ENCODE results near the gene TPX2. TPM values are rescaled to one million over a fixed set of nuclear protein-coding genes. Genes with fewer than 3 reads are reported as not detected.
A peak's percentile ranks its signal among the peaks of the same experiment; 100 is the strongest.

The TPX2 gene
- polyA plus RNA-seq, 2 of the 4 experiments (the other 2 are of a cell fraction), result 92.9 TPM

DNA sequence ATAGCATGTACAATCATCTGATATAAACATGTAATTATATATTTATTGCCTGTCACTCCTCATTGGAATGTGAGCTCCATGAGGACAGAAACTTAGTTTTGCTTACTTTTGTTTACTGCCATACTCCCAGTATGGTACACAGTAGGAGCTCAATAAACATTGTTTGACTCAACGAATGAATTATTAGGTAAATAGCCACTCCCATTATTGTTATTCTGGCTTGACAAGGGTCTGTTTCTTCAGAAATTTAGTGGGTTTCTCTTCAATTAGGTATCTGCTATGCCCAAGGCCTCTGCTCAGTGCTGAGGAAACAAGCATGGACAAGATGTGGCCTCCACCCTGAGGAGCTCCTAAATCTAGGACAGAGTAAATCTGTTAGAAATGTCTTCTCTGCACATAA, 22.7 kb upstream of the TPX2 start:
- peaks cover 80% of the 10 kb centered on the region for H3K4me1 ChIP-seq
- H3K27ac ChIP-seq, result peak overlapping the region; percentile 95 to 96
- peak overlapping the region; percentile 68; the same call in 2 of the 3 replicates for H3K4me3 ChIP-seq
- POLR2A ChIA-PET, result interaction anchor here (1.8 to 5.4 kb wide), 2 partner anchors 11 to 21 kb away, joined by 6 to 30 read pairs; no protein-coding TSS in a partner anchor
- ATAC-seq (no peak), DNase-seq (ENCODE audit: low read depth in 1 of 2, low spot score in 1 of 2) (no peak), FAIRE-seq (no peak)
- WGBS (ENCODE audit: missing lambda C conversion rate), result 5% methylated on average over 1 of the region's 1 CpG
- no peak for TF ChIP-seq SMC3 (IDR thresholded peaks at IDR 0.05)
- no peak for TF ChIP-seq MAZ (IDR thresholded peaks at IDR 0.05; ENCODE audit: borderline replicate concordance, low read depth, low read length)
- TF ChIP-seq, protein P1, sequence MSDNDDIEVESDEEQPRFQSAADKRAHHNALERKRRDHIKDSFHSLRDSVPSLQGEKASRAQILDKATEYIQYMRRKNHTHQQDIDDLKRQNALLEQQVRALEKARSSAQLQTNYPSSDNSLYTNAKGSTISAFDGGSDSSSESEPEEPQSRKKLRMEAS (IDR thresholded peaks at IDR 0.05), result no peak
- peak in 1 of 2 experiments; percentile 41; a peak in 1 of 5 replicates for TF ChIP-seq JUN (IDR thresholded peaks at IDR 0.05)
- TF ChIP-seq POLR2AphosphoS2 (conservative IDR thresholded peaks at IDR 0.05; ENCODE audit: low read length), result no peak
- TF ChIP-seq NPAS2 (CRISPR knock-in tag; IDR thresholded peaks at IDR 0.05; ENCODE audit: borderline replicate concordance), result no peak
- TF ChIP-seq CHD2 (IDR thresholded peaks at IDR 0.05; ENCODE audit: low read length, partially characterized antibody), result no peak
- TF ChIP-seq HOXB13 (CRISPR knock-in tag; IDR thresholded peaks at IDR 0.05; ENCODE audit: low read depth), result 0 out of 2 replicates have a peak, but pooled peaks have one; percentile 27
- 0 out of 2 replicates have a peak, but pooled peaks have one; percentile 36 for TF ChIP-seq EHF (CRISPR knock-in tag; IDR thresholded peaks at IDR 0.05)
- no peak for TF ChIP-seq EP300 (IDR thresholded peaks at IDR 0.05)
- TF ChIP-seq, protein P2, sequence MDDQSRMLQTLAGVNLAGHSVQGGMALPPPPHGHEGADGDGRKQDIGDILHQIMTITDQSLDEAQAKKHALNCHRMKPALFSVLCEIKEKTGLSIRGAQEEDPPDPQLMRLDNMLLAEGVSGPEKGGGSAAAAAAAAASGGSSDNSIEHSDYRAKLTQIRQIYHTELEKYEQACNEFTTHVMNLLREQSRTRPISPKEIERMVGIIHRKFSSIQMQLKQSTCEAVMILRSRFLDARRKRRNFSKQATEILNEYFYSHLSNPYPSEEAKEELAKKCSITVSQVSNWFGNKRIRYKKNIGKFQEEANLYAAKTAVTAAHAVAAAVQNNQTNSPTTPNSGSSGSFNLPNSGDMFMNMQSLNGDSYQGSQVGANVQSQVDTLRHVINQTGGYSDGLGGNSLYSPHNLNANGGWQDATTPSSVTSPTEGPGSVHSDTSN (IDR thresholded peaks at IDR 0.05), result no peak
- no peak for TF ChIP-seq RAD21 (conservative IDR thresholded peaks at IDR 0.05 in 1 of 2, IDR thresholded peaks at IDR 0.05 in 1 of 2)
- TF ChIP-seq, protein P3, sequence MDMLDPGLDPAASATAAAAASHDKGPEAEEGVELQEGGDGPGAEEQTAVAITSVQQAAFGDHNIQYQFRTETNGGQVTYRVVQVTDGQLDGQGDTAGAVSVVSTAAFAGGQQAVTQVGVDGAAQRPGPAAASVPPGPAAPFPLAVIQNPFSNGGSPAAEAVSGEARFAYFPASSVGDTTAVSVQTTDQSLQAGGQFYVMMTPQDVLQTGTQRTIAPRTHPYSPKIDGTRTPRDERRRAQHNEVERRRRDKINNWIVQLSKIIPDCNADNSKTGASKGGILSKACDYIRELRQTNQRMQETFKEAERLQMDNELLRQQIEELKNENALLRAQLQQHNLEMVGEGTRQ (IDR thresholded peaks at IDR 0.05), result no peak
- TF ChIP-seq BHLHE40 (IDR thresholded peaks at IDR 0.05; ENCODE audit: low read depth, low read length), result no peak
- TF ChIP-seq FOXS1 (CRISPR knock-in tag; IDR thresholded peaks at IDR 0.05), result no peak
- no peak for TF ChIP-seq MYC (IDR thresholded peaks at IDR 0.05; ENCODE audit: borderline replicate concordance, low read length)
- no peak for TF ChIP-seq RNF2 (IDR thresholded peaks at IDR 0.05; ENCODE audit: borderline replicate concordance, low read depth)
- TF ChIP-seq CEBPB (IDR thresholded peaks at IDR 0.05), result no peak
- no peak for TF ChIP-seq ZFP36 (IDR thresholded peaks at IDR 0.05; ENCODE audit: borderline replicate concordance, partially characterized antibody)
- TF ChIP-seq NFE2L2 (conservative IDR thresholded peaks at IDR 0.05; ENCODE audit: low read length), result no peak
- no peak for TF ChIP-seq ZC3H11A (IDR thresholded peaks at IDR 0.05)
- no peak for TF ChIP-seq EHMT2 (IDR thresholded peaks at IDR 0.05; ENCODE audit: low read depth)
- no peak for TF ChIP-seq FOSB (CRISPR knock-in tag; IDR thresholded peaks at IDR 0.05)
- TF ChIP-seq, protein P4, sequence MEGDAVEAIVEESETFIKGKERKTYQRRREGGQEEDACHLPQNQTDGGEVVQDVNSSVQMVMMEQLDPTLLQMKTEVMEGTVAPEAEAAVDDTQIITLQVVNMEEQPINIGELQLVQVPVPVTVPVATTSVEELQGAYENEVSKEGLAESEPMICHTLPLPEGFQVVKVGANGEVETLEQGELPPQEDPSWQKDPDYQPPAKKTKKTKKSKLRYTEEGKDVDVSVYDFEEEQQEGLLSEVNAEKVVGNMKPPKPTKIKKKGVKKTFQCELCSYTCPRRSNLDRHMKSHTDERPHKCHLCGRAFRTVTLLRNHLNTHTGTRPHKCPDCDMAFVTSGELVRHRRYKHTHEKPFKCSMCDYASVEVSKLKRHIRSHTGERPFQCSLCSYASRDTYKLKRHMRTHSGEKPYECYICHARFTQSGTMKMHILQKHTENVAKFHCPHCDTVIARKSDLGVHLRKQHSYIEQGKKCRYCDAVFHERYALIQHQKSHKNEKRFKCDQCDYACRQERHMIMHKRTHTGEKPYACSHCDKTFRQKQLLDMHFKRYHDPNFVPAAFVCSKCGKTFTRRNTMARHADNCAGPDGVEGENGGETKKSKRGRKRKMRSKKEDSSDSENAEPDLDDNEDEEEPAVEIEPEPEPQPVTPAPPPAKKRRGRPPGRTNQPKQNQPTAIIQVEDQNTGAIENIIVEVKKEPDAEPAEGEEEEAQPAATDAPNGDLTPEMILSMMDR (IDR thresholded peaks at IDR 0.05), result no peak
- TF ChIP-seq TP53 (CRISPR knock-in tag; IDR thresholded peaks at IDR 0.05), result no peak
- TF ChIP-seq FOSL2 (IDR thresholded peaks at IDR 0.05), result no peak
- no peak for TF ChIP-seq FOSL2 (CRISPR knock-in tag; IDR thresholded peaks at IDR 0.05)
- peak overlapping the region; percentile 80 for H3K4me2 ChIP-seq
- H3K9me3 ChIP-seq, result no peaks in the 10 kb centered on the region
- CTCF ChIA-PET, result interaction anchor here (0.8 to 14.7 kb wide), 6 partner anchors 6 to 104 kb away, joined by 3 to 489 read pairs (median 10); partner anchors contain the start of gene BCL2L1
